ENCODE measurements around the gene MOBP. TPM values are rescaled to one million over a fixed set of nuclear protein-coding genes. Genes with fewer than 3 reads are reported as not detected.

Gene MOBP
- total and polyA plus RNA-seq, 4 donors = not detected

GRCh38 chr3:39454591-39455217 lies 12.8 kb upstream of the MOBP start:
- TF ChIP-seq SP1 (IDR thresholded peaks at IDR 0.05) = no peak
- H3K9me3 ChIP-seq (ENCODE audit: control insufficient read depth in 4 of 4, low read length in 3 of 4) = no peaks in the 10 kb centered on the region
- no peak overlapping the region for H3K27ac ChIP-seq (ENCODE audit: low read depth in 1 of 2, low read length in 2 of 2)
- H3K27me3 ChIP-seq (ENCODE audit: control insufficient read depth in 4 of 4, insufficient read depth in 4 of 4, low read length in 3 of 4) = peaks cover 0 to 3% (median 0%) of the 10 kb centered on the region in 4 donors
- no peaks in the 10 kb centered on the region for H3K36me3 ChIP-seq (ENCODE audit: control insufficient read depth in 4 of 4, insufficient read depth in 3 of 4, low read depth in 1 of 4, low read length in 3 of 4)
- WGBS = 54% methylated on average over 3 of the region's 3 CpGs
- H3K4me1 ChIP-seq (ENCODE audit: control insufficient read depth in 4 of 4, insufficient read depth in 4 of 4, low read length in 3 of 4) = no peaks in the 10 kb centered on the region
- H3K9ac ChIP-seq (ENCODE audit: low read depth in 1 of 2, low read length in 2 of 2) = no peak overlapping the region
- H3K4me3 ChIP-seq (ENCODE audit: low read depth in 1 of 3, low read length in 3 of 3) = no peak overlapping the region
- DNase-seq (ENCODE audit: low spot score) = no peak

- TF ChIP-seq GABPA (IDR thresholded peaks at IDR 0.05 in 1 of 2, conservative IDR thresholded peaks at IDR 0.05 in 1 of 2) = no peak
- no peak for TF ChIP-seq HNF4G (IDR thresholded peaks at IDR 0.05)
- TF ChIP-seq CTCF (IDR thresholded peaks at IDR 0.05; ENCODE audit: low read depth, low read length, missing input control) = no peak
- no peak for TF ChIP-seq MAX (IDR thresholded peaks at IDR 0.05)
- TF ChIP-seq NR2F2 (IDR thresholded peaks at IDR 0.05) = no peak
- no peak for TF ChIP-seq RAD21 (IDR thresholded peaks at IDR 0.05)
- no peak for TF ChIP-seq YY1 (IDR thresholded peaks at IDR 0.05)
- no peak for TF ChIP-seq REST (IDR thresholded peaks at IDR 0.05)
- TF ChIP-seq FOXA1 (IDR thresholded peaks at IDR 0.05) = no peak
- no peak for TF ChIP-seq ZBTB33 (IDR thresholded peaks at IDR 0.05)
- TF ChIP-seq ATF3 (IDR thresholded peaks at IDR 0.05) = no peak
- no peak for TF ChIP-seq HNF4A (conservative IDR thresholded peaks at IDR 0.05)
- no peak for TF ChIP-seq SP1 (IDR thresholded peaks at IDR 0.05)
- TF ChIP-seq RXRA (IDR thresholded peaks at IDR 0.05) = no peak
- Histone ChIP-seq H3K27me3 (ENCODE audit: control insufficient read depth in 4 of 4, insufficient read depth in 4 of 4, low read length in 3 of 4) (peaks cover 0 to 3% (median 0%) of the 10 kb centered on the region in 4 donors), H3K27ac (ENCODE audit: low read depth in 1 of 2, low read length in 2 of 2) (no peak overlapping the region), H3K4me1 (ENCODE audit: control insufficient read depth in 4 of 4, insufficient read depth in 4 of 4, low read length in 3 of 4) (no peaks in the 10 kb centered on the region), H3K4me3 (ENCODE audit: low read depth in 1 of 3, low read length in 3 of 3) (no peak overlapping the region), H3K36me3 (ENCODE audit: control insufficient read depth in 4 of 4, insufficient read depth in 3 of 4, low read depth in 1 of 4, low read length in 3 of 4) (no peaks in the 10 kb centered on the region), H3K9ac (ENCODE audit: low read depth in 1 of 2, low read length in 2 of 2) (no peak overlapping the region), H3K9me3 (ENCODE audit: control insufficient read depth in 4 of 4, low read length in 3 of 4) (no peaks in the 10 kb centered on the region)
- 95% methylated on average over 20 of the region's 20 CpGs for WGBS
- DNase-seq (ENCODE audit: low spot score) = no peak
Observed at GRCh38 chr3:39456159-39456558, 11.3 kb upstream of the MOBP start.
